Caco-2 (cell line): ENCODE measurements around the gene CCL2. TPM values are rescaled to one million over a fixed set of nuclear protein-coding genes. Genes with fewer than 3 reads are reported as not detected.

ENCODE experiments used
- BruUV-seq: library from RNA; stranded (reverse); fragments of 400-500 nt; replicated peaks from 2 replicates; lab custom pipeline; 2021; lab: Mats Ljungman, UMichigan
- CTCF ChIA-PET: fragments of 300-600 bp; sonication (Branson Sonifier 250); formaldehyde crosslinking; loops from one replicate; lab custom pipeline; 2022; ENCODE audit warnings: antibody characterized with exemption; lab: Charles Lee
- POLR2A ChIA-PET: fragments of 300-600 bp; sonication (Branson Sonifier 250); formaldehyde crosslinking; loops from one replicate; lab custom pipeline; 2022; ENCODE audit warnings: antibody characterized with exemption; lab: Charles Lee
- DNase-seq, 2 experiments: peaks; one replicate each; pipeline versions ENCODE4 v3.0.0 to v3.0.0-alpha.2; 2020 to 2022
- H3K27me3 ChIP-seq: replicated peaks from 2 replicates; pipeline ENCODE4 v1.6.0; 2011; ENCODE audit warnings: low read length; ENCODE audit not compliant: control insufficient read depth, insufficient read depth
- H3K36me3 ChIP-seq: 2 replicates; pipeline ENCODE4 v1.5.1; 2011; ENCODE audit warnings: low read length; ENCODE audit not compliant: control insufficient read depth, insufficient read depth
- H3K4me1 ChIP-seq: fragments of 250-450 bp; sonication (Bioruptor Pico); 2 replicates; pipeline ENCODE4 v1.5.1; 2020; ENCODE audit warnings: mild to moderate bottlenecking
- H3K4me3 ChIP-seq: 2 replicates; pipeline ENCODE4 v1.5.1; 2011; ENCODE audit warnings: low read depth, mild to moderate bottlenecking, control low read depth, low read length
- H3K9me3 ChIP-seq: fragments of 250-450 bp; sonication (Bioruptor Pico); 2 replicates; pipeline ENCODE4 v1.5.1; 2020; ENCODE audit warnings: mild to moderate bottlenecking, moderate library complexity
- H3K27ac Mint-ChIP-seq: one replicate; pipeline ENCODE4 v1.8.0; 2022; ENCODE audit warnings: mixed read lengths; ENCODE audit not compliant: unreplicated experiment
- H3K27me3 Mint-ChIP-seq: one replicate; pipeline ENCODE4 v1.8.0; 2022; ENCODE audit warnings: mixed read lengths; ENCODE audit not compliant: insufficient read depth, unreplicated experiment
- H3K36me3 Mint-ChIP-seq: one replicate; pipeline ENCODE4 v1.8.0; 2022; ENCODE audit warnings: mild to moderate bottlenecking, mixed read lengths; ENCODE audit not compliant: insufficient read depth, unreplicated experiment
- H3K4me1 Mint-ChIP-seq: one replicate; pipeline ENCODE4 v1.8.0; 2022; ENCODE audit warnings: low read depth, mixed read lengths; ENCODE audit not compliant: unreplicated experiment
- H3K4me3 Mint-ChIP-seq: one replicate; pipeline ENCODE4 v1.8.0; 2022; ENCODE audit warnings: mild to moderate bottlenecking, moderate library complexity, mixed read lengths; ENCODE audit not compliant: unreplicated experiment
- H3K9me3 Mint-ChIP-seq: one replicate; pipeline ENCODE4 v1.8.0; 2022; ENCODE audit warnings: mixed read lengths; ENCODE audit not compliant: unreplicated experiment
- intact Hi-C: fragments of 100-400 bp; cut with micrococcal nuclease; formaldehyde crosslinking; loops from one replicate; pipeline ENCODE4 v1.10.0; 2022; ENCODE audit not compliant: unreplicated experiment
- total RNA-seq: library from RNA; stranded (reverse); gene quantifications from 2 replicates; pipeline ENCODE4 v1.2.3, GENCODE V29; 2022
- TF ChIP-seq, protein P1 (sequence below), 2 experiments: fragments of 200-600 bp in 1 of 2; IDR thresholded peaks; 1 replicate in 1 of 2; 2 replicates in 1 of 2; pipeline versions ENCODE4 v1.5.1 to v1.8.0; 2011 to 2022; ENCODE audit warnings: antibody characterized with exemption in 1 of 2, control low read depth in 1 of 2, inconsistent platforms in 1 of 2, low read depth in 1 of 2, low read length in 1 of 2, mild to moderate bottlenecking in 1 of 2, moderate library complexity in 1 of 2; ENCODE audit not compliant: insufficient read depth in 1 of 2, severe bottlenecking in 1 of 2, unreplicated experiment in 1 of 2

The CCL2 gene
- total RNA-seq, 1 experiment from 2014 or later = not detected

DNA sequence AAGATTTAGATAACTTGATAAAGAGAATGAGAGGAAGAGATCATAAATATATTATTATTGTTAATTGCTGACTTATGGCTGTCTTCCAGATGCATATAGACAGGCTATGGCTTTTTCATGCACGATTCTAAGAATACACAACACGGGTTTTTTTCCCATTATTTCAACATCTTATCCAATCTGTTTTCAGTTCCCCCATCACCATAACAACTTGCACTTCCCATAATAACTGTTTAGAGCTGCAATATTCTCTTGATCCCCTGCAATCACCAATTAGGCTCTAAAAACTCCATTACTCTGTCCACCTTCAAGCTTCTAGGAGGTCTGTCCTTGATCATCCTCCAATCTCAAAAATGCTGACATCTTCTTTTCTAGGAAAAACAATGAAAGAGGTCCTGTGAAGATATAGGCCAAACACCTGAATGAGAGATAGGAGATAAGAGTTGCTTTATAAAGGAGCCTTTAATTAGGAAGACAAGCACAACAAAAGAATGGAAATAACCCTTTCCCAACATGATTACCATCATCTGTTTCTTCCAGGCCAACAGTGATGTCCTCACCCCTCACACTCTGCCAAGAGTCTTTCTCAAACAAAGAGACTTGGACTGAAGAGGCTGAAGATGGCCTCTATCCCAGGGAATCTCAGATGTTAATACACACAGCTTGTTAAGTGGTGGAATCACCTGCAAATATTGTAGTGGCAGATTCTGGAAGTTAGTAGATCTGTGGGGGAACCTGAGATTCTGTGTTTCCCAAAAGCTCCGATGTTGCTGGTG, 32.2 kb upstream of the CCL2 start:
- H3K36me3 ChIP-seq = no peaks in the 10 kb centered on the region
- Mint-ChIP-seq H3K4me3 (no peak overlapping the region), H3K36me3 (no peaks in the 10 kb centered on the region), H3K9me3 (peaks cover 3% of the 10 kb centered on the region), H3K27me3 (peaks cover 8% of the 10 kb centered on the region), H3K4me1 (no peaks in the 10 kb centered on the region), H3K27ac (no peak overlapping the region)
- ChIA-PET CTCF (interaction anchor here (1.6 kb wide), 1 partner anchor 138 kb away, joined by 6 read pairs; no protein-coding TSS in a partner anchor), POLR2A (no interaction called here)
- TF ChIP-seq, protein P1, sequence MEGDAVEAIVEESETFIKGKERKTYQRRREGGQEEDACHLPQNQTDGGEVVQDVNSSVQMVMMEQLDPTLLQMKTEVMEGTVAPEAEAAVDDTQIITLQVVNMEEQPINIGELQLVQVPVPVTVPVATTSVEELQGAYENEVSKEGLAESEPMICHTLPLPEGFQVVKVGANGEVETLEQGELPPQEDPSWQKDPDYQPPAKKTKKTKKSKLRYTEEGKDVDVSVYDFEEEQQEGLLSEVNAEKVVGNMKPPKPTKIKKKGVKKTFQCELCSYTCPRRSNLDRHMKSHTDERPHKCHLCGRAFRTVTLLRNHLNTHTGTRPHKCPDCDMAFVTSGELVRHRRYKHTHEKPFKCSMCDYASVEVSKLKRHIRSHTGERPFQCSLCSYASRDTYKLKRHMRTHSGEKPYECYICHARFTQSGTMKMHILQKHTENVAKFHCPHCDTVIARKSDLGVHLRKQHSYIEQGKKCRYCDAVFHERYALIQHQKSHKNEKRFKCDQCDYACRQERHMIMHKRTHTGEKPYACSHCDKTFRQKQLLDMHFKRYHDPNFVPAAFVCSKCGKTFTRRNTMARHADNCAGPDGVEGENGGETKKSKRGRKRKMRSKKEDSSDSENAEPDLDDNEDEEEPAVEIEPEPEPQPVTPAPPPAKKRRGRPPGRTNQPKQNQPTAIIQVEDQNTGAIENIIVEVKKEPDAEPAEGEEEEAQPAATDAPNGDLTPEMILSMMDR (IDR thresholded peaks at IDR 0.05; ENCODE audit: insufficient read depth in 1 of 2, low read depth in 1 of 2, low read length in 1 of 2, severe bottlenecking in 1 of 2, unreplicated experiment in 1 of 2) = no peak
- H3K4me3 ChIP-seq = no peak overlapping the region
- no peak for DNase-seq
- H3K9me3 ChIP-seq = no peaks in the 10 kb centered on the region
- H3K27me3 ChIP-seq = no peaks in the 10 kb centered on the region
- no peaks in the 10 kb centered on the region for H3K4me1 ChIP-seq
- BruUV-seq = no TSS peak
- intact Hi-C loops = no loop called here

DNA sequence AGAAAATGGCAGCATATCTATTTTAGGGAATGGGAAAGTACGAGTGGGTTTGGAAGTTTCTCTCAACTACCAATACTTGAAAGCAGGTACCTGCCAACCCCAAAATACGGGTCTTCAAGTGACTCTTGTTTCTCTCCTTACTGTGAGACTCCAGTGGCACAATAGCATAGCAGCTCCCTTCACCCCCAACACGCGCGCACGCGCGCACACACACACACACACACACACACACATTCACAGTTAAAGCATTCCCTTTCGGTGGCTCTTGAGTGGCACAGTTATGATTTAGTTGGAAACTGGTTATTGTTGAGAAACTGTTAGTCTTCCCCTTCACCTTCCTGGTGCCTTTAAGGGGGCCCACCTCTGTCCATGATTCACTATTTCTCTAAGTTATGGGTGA, 30.0 kb upstream of the CCL2 start:
- H3K27me3 Mint-ChIP-seq = peaks cover 8% of the 10 kb centered on the region
- H3K36me3 Mint-ChIP-seq = no peaks in the 10 kb centered on the region
- H3K27ac Mint-ChIP-seq = no peak overlapping the region
- ChIA-PET POLR2A (no interaction called here), CTCF (interaction anchor here (1.0 kb wide), 1 partner anchor 136 kb away, joined by 6 read pairs; no protein-coding TSS in a partner anchor)
- DNase-seq = no peak
- Histone ChIP-seq H3K36me3 (no peaks in the 10 kb centered on the region), H3K9me3 (peaks cover 9% of the 10 kb centered on the region; the same call in 1 of the 2 replicates), H3K4me1 (no peaks in the 10 kb centered on the region), H3K27me3 (no peaks in the 10 kb centered on the region), H3K4me3 (no peak overlapping the region)
- H3K4me3 Mint-ChIP-seq = no peak overlapping the region
- no peaks in the 10 kb centered on the region for H3K4me1 Mint-ChIP-seq
- intact Hi-C loops = no loop called here
- TF ChIP-seq, protein P1 (IDR thresholded peaks at IDR 0.05; ENCODE audit: insufficient read depth in 1 of 2, low read depth in 1 of 2, low read length in 1 of 2, severe bottlenecking in 1 of 2, unreplicated experiment in 1 of 2) = no peak
- no TSS peak for BruUV-seq
- peaks cover 23% of the 10 kb centered on the region for H3K9me3 Mint-ChIP-seq

DNA sequence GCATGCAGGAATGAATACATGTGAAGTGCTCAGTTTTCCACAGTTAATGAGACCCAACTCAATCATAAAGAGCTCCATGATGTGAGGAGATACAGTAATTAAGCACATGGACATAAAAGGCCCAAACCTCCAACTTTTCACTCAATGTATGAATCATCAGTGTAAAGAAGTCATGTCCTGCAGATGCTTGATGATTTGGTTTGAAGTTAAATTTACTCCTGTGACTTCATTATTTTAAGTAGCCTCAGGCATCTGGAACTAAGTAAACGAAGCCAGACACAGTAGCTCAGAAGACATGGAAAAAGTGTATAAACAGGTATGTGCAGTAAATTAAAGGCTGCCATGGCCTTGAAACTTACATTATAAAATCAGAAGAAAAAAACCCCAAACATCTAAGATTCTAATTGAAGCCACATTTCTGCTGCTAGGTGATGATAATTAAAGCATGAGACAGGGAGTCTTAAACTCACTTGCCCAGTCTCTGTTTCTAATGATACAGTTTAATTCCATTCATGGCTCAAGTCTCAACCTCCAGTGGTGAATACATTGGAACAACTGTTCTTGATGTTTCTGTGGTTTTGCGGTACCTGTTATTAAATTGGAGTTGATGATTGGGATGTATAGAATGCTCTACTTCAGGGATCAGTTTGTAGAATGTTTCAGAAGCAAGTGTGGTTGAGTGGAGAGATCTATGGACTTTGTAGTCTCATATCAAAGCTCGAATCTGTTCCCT, 28.9 kb upstream of the CCL2 start:
- Mint-ChIP-seq H3K27ac (no peak overlapping the region), H3K4me1 (no peaks in the 10 kb centered on the region), H3K36me3 (no peaks in the 10 kb centered on the region), H3K4me3 (no peak overlapping the region), H3K9me3 (peaks cover 23% of the 10 kb centered on the region), H3K27me3 (peaks cover 5% of the 10 kb centered on the region)
- no TSS peak for BruUV-seq
- intact Hi-C loops = no loop called here
- Histone ChIP-seq H3K36me3 (no peaks in the 10 kb centered on the region), H3K4me3 (no peak overlapping the region), H3K9me3 (peaks cover 11% of the 10 kb centered on the region; the same call in 1 of the 2 replicates), H3K4me1 (no peaks in the 10 kb centered on the region), H3K27me3 (no peaks in the 10 kb centered on the region)
- CTCF ChIA-PET = no interaction called here
- DNase-seq = no peak
- TF ChIP-seq, protein P1 (IDR thresholded peaks at IDR 0.05; ENCODE audit: insufficient read depth in 1 of 2, low read depth in 1 of 2, low read length in 1 of 2, severe bottlenecking in 1 of 2, unreplicated experiment in 1 of 2) = no peak
- POLR2A ChIA-PET = no interaction called here
